Transverse colon (tissue), 4 donors: Measurements from ENCODE around the gene NCK1.

Experiments used
- POLR2AphosphoS5 ChIP-seq, 3 donors: sonication (generic); formaldehyde crosslinking; IDR thresholded peaks; one replicate each; pipeline ENCODE4 v1.6.1; 2016; ENCODE audit warnings: antibody characterized with exemption in 3 of 3
- TF ChIP-seq, protein P1 (sequence below), 5 experiments: fragments of 200-600 bp in 3 of 5; fragments of 450-650 bp in 2 of 5; sonication (generic) in 3 of 5; IDR thresholded peaks; 1 replicate in 2 of 5; 2 replicates in 3 of 5; pipeline ENCODE4 v1.5.1; 2016 to 2017; ENCODE audit warnings: antibody characterized with exemption in 5 of 5, inconsistent platforms in 3 of 5, mild to moderate bottlenecking in 2 of 5, moderate library complexity in 1 of 5

GRCh38 chr3:136869282-136869681 lies 7.3 kb downstream of the NCK1 start:
- TF ChIP-seq POLR2AphosphoS5 (IDR thresholded peaks at IDR 0.05), result no peak
- TF ChIP-seq, protein P1, sequence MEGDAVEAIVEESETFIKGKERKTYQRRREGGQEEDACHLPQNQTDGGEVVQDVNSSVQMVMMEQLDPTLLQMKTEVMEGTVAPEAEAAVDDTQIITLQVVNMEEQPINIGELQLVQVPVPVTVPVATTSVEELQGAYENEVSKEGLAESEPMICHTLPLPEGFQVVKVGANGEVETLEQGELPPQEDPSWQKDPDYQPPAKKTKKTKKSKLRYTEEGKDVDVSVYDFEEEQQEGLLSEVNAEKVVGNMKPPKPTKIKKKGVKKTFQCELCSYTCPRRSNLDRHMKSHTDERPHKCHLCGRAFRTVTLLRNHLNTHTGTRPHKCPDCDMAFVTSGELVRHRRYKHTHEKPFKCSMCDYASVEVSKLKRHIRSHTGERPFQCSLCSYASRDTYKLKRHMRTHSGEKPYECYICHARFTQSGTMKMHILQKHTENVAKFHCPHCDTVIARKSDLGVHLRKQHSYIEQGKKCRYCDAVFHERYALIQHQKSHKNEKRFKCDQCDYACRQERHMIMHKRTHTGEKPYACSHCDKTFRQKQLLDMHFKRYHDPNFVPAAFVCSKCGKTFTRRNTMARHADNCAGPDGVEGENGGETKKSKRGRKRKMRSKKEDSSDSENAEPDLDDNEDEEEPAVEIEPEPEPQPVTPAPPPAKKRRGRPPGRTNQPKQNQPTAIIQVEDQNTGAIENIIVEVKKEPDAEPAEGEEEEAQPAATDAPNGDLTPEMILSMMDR (IDR thresholded peaks at IDR 0.05), result no peak
